ENCODE measurements around the gene RSBN1L. TPM values are rescaled to one million over a fixed set of nuclear protein-coding genes. Genes with fewer than 3 reads are reported as not detected.

The RSBN1L gene
- total RNA-seq, 1 experiment from 2014 or later: 16.7 TPM

DNA sequence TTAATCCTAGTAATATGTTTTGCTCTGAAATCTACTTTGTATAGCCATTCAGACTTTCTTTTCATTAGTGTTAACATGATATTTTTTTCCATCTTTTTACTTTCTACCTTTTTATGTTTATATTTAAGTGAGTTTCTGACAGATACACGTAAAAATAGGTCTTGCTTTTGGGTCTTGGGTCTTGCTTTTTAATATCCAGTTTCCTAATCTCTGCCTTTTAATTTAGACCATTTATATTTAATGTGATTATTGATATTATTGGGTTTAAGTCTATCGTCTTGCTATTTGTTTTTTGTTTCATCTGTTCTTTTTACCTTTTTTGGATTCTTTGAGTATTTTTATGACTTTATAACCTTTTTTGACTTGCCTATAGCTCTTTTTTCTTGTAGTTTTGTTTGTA is 110.2 kb downstream of the RSBN1L start:
- peaks cover 10% of the 10 kb centered on the region for H3K4me1 Mint-ChIP-seq (ENCODE audit: low read depth, unreplicated experiment)
- DNase-seq: no peak
- CTCF ChIA-PET: no interaction called here
- TF ChIP-seq CTCF (IDR thresholded peaks at IDR 0.05; ENCODE audit: unreplicated experiment): no peak
- H3K36me3 Mint-ChIP-seq (ENCODE audit: insufficient read depth, unreplicated experiment): no peaks in the 10 kb centered on the region
- H3K27me3 Mint-ChIP-seq (ENCODE audit: unreplicated experiment): no peaks in the 10 kb centered on the region
- H3K27ac Mint-ChIP-seq (ENCODE audit: unreplicated experiment): no peak overlapping the region
- intact Hi-C loops (cut with micrococcal nuclease; ENCODE audit: unreplicated experiment): no loop called here
- no peak overlapping the region for H3K4me3 Mint-ChIP-seq (ENCODE audit: low read depth, unreplicated experiment)
- no TSS peak for BruUV-seq (replicated peaks)
- H3K9me3 Mint-ChIP-seq (ENCODE audit: low read depth, unreplicated experiment): peaks cover 4% of the 10 kb centered on the region

GRCh38 chr7:77808517-77808916 is 112.3 kb downstream of the RSBN1L start:
- Mint-ChIP-seq H3K27me3 (ENCODE audit: unreplicated experiment) (no peaks in the 10 kb centered on the region), H3K4me3 (ENCODE audit: low read depth, unreplicated experiment) (no peak overlapping the region), H3K36me3 (ENCODE audit: insufficient read depth, unreplicated experiment) (no peaks in the 10 kb centered on the region), H3K27ac (ENCODE audit: unreplicated experiment) (no peak overlapping the region), H3K9me3 (ENCODE audit: low read depth, unreplicated experiment) (peaks cover 4% of the 10 kb centered on the region), H3K4me1 (ENCODE audit: low read depth, unreplicated experiment) (peaks cover 19% of the 10 kb centered on the region)
- intact Hi-C loops (cut with micrococcal nuclease; ENCODE audit: unreplicated experiment): no loop called here
- DNase-seq: no peak
- no peak for TF ChIP-seq CTCF (IDR thresholded peaks at IDR 0.05; ENCODE audit: unreplicated experiment)
- BruUV-seq (replicated peaks): no TSS peak
- CTCF ChIA-PET: no interaction called here

DNA sequence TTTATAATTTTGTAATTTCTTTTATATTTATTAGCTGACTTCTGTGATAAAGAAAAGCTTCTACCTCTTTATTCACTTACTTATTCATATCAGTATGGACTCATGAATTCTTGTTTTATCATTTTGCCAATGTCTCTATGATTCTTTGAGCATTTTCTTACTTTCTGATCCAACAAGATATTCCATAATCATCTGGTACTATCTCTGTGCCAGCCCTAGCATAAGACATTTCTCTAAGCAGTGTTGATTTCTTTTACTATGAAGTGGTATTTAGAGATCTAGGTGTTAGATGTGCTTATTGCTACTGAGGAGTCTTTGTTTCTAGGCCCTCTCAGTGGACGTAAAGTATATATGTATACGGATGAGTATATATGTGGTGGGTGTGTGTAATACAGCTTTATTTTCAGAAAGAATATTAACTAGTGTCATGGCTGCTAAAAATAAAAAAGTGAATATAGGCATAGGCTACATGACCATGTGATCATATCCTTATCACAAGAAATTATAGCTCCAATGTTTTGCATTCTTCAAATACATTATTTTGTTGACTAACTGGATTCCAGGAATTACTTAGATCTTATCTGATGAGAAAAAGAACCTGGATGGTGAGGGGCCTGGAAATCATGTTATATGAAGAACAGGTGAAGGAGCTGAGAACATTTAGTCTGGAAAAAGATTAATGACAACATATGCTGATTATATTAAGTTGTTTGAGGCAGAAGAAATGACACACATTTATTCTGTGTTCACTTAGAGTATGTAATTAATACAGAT is 115.4 kb downstream of the RSBN1L start:
- H3K4me1 Mint-ChIP-seq (ENCODE audit: low read depth, unreplicated experiment): peaks cover 19% of the 10 kb centered on the region
- no peak for DNase-seq
- no peak overlapping the region for H3K4me3 Mint-ChIP-seq (ENCODE audit: low read depth, unreplicated experiment)
- intact Hi-C loops (cut with micrococcal nuclease; ENCODE audit: unreplicated experiment): no loop called here
- peaks cover 7% of the 10 kb centered on the region for H3K9me3 Mint-ChIP-seq (ENCODE audit: low read depth, unreplicated experiment)
- CTCF ChIA-PET: interaction anchor here (0.7 kb wide), 1 partner anchor 56 kb away, joined by 3 read pairs; no protein-coding TSS in a partner anchor
- BruUV-seq (replicated peaks): no TSS peak
- H3K27ac Mint-ChIP-seq (ENCODE audit: unreplicated experiment): no peak overlapping the region
- H3K36me3 Mint-ChIP-seq (ENCODE audit: insufficient read depth, unreplicated experiment): no peaks in the 10 kb centered on the region
- no peaks in the 10 kb centered on the region for H3K27me3 Mint-ChIP-seq (ENCODE audit: unreplicated experiment)
- TF ChIP-seq CTCF (IDR thresholded peaks at IDR 0.05; ENCODE audit: unreplicated experiment): no peak

GRCh38 chr7:77812290-77812685 is 116.0 kb downstream of the RSBN1L start:
- Mint-ChIP-seq H3K36me3 (ENCODE audit: insufficient read depth, unreplicated experiment) (no peaks in the 10 kb centered on the region), H3K4me1 (ENCODE audit: low read depth, unreplicated experiment) (peaks cover 19% of the 10 kb centered on the region), H3K9me3 (ENCODE audit: low read depth, unreplicated experiment) (peaks cover 11% of the 10 kb centered on the region), H3K27me3 (ENCODE audit: unreplicated experiment) (no peaks in the 10 kb centered on the region), H3K4me3 (ENCODE audit: low read depth, unreplicated experiment) (no peak overlapping the region), H3K27ac (ENCODE audit: unreplicated experiment) (no peak overlapping the region)
- TF ChIP-seq CTCF (IDR thresholded peaks at IDR 0.05; ENCODE audit: unreplicated experiment): no peak
- CTCF ChIA-PET: interaction anchor here (0.7 kb wide), 1 partner anchor 55 kb away, joined by 3 read pairs; no protein-coding TSS in a partner anchor
- intact Hi-C loops (cut with micrococcal nuclease; ENCODE audit: unreplicated experiment): no loop called here
- DNase-seq: no peak
- no TSS peak for BruUV-seq (replicated peaks)

Measured in Calu3 (cell line).